NT2/D1 (cell line): ENCODE results near the gene LTBP2.

ENCODE experiments used
- YY1 ChIP-seq: IDR thresholded peaks from 2 replicates; pipeline ENCODE4 v1.6.1; 2011; ENCODE audit not compliant: insufficient read length, insufficient read depth
- ZNF274 ChIP-seq: IDR thresholded peaks from 2 replicates; pipeline ENCODE4 v1.6.1; 2011; ENCODE audit warnings: mild to moderate bottlenecking, low read depth, low read length

DNA sequence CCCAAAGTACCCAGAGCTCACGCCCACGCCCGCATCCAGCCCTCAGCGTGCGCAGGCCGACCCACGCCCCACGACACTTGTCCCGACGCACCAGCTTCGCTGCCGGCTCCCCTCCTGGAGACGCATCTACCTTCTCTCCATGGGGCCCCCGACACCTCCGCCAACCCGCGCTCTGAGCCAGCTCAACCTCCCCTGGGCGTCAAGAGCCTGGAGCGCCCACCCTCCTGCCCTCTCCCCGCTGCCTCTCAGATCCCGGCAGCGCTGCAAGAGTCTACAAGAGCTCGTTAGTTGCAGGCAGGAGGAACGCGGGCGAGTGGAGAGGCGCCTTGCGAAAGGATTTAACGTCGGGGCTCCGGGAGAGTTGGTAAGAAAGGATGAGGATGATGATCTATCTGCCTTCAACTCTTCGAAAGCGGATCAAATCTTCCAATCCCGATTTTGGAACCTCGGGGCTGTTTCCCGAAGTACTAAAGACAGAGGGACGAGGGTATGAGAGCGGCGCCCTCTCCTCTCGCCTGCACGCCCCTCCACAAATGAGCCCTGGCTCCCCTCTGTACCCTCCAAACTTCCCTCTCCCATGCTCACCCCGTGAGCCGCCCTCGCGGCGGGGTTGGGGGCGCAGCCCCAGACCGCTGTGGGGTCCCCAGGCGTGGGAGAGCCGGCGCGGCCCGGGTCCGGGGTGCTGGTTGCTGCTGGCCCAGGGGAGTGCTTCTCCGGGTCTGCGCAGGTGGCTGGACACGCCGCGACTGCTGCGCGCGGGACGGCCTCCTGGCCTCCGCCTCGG is 979 bp downstream of the LTBP2 start:
- no peak for TF ChIP-seq YY1
- no peak for TF ChIP-seq ZNF274
